Raji (cell line): Measurements from ENCODE around the gene ACHE.

Experiments used
- POLR2A ChIP-seq: IDR thresholded peaks from 2 replicates; pipeline ENCODE4 v1.6.1; 2011; ENCODE audit warnings: low read depth, low read length, control low read depth; ENCODE audit not compliant: insufficient read depth

The ACHE gene

DNA sequence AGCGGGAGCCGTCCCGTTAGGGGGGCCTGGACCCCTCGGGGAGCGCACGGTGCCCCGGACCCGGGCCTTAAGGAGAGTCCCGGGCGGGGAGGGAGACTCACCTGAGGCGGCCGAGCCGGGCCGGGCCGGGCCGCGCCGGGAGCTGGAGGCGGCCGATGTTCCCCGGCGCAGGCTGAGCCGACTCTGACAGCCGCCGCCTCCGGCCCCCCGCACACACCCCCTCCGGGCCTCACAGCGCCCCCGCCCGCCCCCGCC, at the start of gene ACHE:
ACHE (minus strand) TSS at position 188 of the 255 bp plus-strand sequence. CDS start 1,656 bp downstream, outside the sequence.
- no peak for TF ChIP-seq POLR2A

DNA sequence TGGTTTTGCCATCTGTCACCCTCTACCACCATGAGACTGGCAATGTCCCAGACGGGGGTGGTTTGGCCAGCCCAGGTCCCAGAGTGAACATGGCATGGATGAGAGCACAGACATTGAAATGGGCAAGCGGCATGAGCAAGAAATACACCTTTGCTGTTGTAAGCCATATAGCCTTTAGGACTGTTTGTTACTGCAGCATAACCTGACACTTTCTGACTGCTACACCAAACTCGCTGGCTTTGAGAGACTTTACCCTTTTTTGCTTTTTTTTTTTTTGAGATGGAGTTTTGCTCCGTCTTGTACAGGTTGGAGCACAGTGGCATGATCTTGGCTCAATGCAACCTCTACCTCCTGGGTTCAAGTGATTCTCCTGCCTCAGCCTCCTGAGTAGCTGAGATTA, 48.5 kb upstream of the ACHE start:
- no peak for TF ChIP-seq POLR2A

DNA sequence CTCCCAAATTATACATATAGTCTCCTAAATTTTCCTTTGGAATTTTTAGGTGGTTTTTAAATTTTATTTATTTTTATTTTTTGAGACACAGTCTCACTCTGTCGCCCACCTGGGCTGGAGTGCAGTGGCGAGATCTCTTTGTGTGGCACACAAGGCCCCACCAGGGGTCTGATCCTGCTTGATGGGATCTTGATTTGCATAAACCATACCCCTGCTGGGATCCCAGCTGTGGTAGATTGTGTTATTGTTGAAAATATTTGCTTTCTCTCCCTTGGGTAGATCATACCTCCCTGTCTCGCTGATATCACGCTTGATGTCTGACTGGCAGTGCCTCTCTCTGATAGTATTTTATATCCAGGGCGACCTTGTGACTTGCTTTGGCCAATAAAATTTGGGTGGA, 48.0 kb upstream of the ACHE start:
- TF ChIP-seq POLR2A = no peak

DNA sequence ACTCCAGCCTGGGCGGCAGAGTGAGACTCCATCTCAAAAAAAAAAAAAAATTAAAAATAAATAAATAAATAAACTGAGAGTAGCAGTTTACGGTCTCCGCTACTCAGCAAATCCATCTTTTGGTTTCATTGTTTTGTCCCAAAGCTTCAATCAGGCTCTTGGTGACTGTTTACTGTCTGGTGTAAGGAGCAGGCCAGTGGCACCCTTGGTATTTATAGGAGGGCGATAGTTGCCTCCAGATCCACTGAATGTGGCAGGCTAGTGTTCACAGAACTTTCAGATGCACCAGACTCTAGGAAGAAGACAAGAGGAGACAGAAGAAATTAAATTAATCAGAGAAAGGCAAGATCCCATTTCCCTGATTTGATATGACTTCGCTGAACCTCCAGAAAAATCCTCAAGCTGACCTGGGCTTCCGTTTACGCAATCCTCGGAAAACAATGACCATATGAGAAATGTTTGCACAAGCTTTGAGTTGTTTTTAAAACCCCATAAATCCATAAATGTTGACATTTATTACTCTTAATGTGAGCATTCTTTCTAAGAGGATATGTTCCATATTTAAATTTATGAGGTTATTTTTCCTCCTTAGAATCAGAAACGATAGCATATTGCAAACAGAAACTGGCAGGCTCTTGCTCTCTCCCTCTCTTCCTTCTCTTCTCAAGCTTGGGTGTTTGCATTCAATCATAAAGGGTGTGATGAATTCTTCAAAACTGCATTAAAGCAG, 46.5 kb upstream of the ACHE start:
- TF ChIP-seq POLR2A = no peak

DNA sequence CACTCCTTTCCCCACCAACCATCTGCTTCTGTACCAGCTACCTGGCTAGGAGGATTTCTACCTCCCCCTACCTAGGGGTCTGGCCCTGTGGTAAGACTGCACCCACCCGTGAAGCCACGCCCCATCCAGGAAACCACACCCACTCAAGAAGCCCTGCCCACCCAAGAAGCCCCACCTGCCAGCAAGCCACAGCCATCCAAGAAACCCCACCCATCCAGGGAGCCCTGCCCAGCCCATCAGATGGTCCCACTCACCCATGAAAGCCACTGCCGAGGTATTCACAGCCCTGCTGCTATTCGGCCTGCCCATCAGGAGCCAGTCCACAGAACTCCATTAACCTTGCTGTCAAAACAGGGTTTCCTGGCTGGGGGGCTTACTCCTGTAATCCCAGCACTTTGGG, 38.0 kb upstream of the ACHE start:
- TF ChIP-seq POLR2A = no peak

DNA sequence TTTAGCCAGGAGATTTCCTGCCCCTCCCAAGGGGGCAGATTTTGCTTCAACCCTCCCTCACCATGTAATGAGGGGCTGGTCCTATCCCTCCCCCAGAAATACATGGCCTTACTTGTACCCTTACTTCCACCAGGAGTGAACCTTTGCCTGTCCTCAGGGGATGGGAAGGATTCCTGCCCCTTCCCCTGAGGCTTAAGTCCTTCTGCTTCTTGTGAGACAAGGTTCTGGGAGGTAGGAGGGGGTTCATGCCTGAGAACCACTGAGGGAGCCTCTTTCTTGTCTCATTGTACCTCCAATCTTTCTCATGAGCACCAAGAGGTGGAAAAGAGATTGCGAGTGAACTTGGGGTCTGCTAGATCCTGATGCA, 34.1 kb upstream of the ACHE start:
- TF ChIP-seq POLR2A = no peak

DNA sequence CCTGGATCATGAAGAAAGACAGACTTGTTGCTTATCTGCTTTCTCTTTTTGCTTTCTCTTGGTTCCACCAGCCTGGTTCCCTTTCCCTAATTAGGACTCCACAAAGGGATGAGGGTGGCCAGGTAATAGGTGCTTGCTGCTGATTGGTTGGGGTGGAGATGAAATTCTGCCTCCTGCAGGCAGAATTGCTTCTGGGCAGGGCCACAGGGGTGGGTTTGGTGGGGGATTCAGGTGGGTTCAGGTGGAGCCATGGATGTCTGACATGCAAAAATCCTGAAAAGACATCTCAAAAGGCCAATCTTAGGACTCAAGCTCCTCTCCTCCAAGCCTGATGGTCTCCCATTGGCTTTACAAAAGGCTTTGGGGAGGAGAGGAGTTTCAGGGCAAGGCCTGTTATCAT, 25.4 kb upstream of the ACHE start:
- TF ChIP-seq POLR2A = no peak

DNA sequence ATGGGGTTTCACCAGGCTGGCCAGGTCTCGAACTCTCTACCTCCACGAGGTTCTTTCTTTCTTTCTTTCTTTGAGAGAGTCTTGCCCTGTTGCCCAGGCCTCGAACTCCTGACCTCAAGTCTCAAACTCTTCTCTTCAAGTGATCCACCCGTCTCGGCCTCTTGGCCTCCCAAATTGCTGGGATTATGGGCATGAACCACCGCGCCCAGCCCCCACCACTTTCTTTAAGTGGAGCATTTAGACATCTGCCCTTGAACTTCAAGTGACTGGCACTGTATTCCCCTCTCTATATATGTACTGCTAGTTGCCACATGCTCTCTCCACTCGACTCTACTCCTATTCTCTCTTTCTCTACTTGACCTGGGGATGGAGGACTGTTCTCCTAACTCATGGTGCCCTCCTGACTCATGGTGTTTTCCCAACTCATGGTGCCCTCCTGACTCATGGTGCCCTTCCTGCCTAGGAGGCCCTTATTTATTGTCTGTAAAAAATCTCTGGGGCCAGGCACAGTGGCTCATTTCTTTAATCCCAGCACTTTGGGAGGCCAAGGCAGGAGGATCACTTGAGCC, 19.3 kb upstream of the ACHE start:
- no peak for TF ChIP-seq POLR2A

DNA sequence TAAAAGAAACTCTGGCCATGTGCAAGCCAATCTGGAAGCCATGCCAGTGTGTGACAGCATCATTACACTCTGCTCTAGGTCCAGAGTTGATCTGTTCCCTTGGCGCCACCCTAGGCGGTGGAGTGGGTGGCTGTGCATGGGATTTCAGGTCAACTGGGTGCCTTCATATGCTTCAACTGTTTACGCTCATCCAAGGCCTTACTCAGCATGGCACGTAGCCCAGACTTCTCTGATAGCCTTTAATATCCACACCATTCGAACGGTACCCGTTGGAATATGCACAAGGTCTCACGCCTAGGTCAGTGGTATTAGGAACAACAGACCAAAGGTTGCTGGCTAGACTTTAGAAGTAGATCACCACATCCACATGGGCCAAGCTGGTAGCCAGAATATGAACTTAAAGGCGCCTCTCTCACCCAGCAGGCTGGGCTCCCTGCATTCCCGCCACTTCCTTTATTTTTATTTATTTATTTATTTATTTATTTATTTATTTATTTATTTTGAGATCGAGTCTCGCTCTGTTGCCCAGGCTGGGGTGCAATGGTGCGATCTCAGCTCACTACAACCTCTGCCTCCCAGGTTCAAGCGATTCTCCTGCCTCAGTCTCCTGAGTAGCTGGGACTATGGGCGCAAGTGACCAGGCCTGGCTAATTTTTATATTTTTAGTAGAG, 18.7 kb upstream of the ACHE start:
- TF ChIP-seq POLR2A = no peak

DNA sequence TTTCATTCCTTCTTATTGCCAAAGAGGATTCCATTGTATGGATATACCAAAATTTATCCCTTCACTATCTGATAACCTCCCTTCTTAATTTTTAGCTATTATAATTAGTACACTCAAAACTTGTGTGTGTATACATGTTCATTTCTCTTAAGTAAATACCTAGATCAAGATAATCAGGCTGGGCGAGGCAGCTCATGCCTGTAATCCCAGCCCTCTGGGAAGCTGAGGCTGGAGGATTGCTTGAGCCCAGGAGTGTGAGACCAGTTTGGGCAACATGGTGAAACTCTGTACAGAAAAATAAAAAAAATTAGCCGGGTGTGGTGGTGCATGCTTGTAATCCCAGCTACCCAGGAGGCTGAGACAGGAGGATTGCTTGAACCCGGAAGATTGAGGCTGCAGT, 15.8 kb upstream of the ACHE start:
- TF ChIP-seq POLR2A = no peak

DNA sequence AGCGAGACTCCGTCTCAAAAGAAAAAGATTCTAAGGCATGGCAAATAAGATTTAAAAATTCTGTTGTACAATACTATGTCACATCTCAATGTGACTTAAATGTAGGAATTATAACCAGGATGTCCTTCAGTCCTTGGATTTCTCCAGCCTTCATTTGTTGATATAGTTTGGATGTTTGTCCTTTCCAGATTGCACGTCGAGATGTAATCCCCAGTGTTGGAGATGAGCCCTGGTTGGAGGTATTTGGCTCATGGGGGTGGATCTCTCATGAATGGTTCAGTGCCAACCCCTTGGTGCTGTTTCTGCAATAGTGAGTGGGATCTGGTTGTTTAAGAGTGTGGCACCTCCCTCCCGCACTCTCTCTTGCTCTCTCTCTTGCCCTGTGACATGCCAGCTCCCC, 12.8 kb upstream of the ACHE start:
- TF ChIP-seq POLR2A = no peak

DNA sequence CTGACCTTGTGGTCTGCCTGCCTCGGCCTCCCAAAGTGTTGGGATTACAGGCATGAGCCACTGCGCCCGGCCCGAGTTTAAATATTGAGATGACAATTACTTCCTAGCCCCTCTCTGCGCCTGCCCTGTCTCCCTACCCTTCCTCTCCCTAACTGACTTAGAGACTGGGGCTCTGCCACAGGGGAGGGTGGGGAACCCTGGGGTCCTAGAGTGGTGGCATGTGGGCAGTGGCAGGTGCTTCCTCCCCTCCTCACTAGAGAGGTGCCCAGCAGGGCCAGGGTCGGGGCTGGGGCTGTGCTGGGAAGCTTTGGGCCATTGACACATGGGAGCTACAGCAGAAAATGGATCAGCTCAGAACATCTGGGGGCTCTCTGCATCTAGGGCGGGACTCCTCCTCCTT, 7.0 kb upstream of the ACHE start:
- TF ChIP-seq POLR2A = no peak

DNA sequence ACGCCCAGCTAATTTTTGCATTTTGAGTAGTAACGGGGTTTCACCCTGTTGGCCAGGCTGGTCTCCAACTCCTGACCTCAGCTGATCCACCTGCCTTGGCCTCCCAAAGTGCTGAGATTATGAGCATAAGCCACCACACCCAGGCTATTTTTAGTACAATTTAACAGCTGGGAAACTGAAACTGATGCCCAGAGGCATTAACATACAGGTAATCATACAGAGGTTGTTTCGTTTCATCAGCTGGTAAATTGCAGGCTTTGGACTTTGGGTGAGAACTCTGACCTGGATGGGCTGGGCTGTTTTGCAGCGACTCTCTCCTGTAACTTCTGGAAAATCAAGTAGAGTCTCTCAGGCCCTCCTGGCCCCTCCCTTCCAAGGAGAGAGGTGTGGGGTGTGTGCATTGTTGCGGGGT, 6.2 kb upstream of the ACHE start:
- no peak for TF ChIP-seq POLR2A

DNA sequence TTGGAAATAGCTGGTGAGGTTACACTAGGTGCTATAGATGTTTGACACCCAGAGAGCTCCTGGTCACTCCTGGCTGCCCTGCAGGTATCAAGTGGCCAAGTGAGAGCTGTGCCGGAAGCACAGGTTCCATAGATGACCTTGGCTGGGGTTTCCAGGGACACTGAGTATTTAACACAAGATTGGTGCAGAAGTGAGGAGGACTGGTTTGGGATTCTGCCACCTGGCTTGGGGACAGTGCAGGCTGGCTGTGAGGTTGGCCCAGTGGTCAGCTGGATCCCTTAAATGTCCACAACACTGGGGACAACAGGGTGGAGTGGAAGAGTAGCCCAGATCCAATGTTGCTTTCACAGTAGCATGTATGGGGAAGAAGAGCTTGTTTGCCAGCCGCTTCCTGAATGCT, 5.3 kb upstream of the ACHE start:
- TF ChIP-seq POLR2A = no peak

DNA sequence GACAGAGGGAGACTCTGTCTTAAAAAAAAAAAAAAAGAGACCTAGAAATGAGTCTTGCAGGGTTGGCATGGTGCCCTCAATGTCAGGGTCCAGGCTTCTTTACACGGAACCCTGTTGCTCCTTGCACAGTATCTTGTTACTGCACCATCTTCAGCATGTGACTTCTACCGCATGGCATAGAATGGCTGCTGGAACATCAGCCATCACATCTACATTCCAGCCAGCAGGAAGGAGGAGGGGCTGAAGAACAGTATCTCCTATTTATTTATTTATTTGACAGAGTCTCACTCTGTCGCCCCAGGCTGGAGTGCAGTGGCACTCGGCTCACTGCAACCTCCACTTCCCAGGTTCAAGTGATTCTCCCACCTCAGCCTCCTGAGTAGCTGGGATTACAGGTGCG, 3.7 kb upstream of the ACHE start:
- no peak for TF ChIP-seq POLR2A

DNA sequence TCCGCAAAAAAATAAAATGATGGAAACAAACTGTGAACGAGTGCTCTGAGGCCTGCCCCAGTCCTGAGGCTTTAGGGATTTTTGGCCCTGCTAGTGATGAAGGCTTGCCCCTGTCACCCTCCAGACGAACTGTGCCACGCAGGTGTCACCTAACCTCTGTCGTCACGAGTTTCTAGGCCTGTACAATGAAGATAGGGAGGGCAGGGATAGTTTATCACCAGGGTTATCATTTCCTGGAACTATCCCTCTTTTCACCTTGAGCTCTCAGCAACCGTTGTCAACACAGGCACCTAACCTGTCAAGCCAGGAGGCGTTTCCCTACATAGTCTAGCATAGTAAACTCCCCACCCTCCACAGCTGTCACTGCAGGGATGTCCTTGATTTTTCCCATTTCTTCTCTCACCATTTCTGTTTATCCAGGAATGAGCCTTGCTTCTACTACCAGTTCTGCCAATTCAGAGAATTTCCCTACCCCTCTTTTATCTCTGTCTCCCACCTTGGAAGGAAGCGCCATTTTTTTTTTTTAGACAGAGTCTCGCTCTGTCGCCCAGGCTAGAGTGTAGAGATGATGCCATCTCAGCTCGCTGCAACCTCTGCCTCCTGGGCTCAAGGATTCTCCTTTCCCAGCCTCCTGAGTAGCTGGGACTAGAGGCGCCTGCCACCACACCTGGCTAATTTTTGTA, 2.2 kb upstream of the ACHE start:
- TF ChIP-seq POLR2A = no peak
